Measurements from ENCODE around the gene DFFA. TPM values are rescaled to one million over a fixed set of nuclear protein-coding genes. Genes with fewer than 3 reads are reported as not detected.

Gene DFFA
- total and polyA plus RNA-seq, 4 experiments from 2014 or later, result 15.4 to 30.8 (median 23.8) TPM

GRCh38 chr1:10440794-10441193 is 31.5 kb downstream of the DFFA start:
- no peaks in the 10 kb centered on the region for H3K4me1 ChIP-seq (ENCODE audit: insufficient read depth, low read length)
- Mint-ChIP-seq H3K4me1 (no peaks in the 10 kb centered on the region), H3K27ac (no peak overlapping the region), H3K9me3 (no peaks in the 10 kb centered on the region), H3K4me3 (no peak overlapping the region), H3K36me3 (peaks cover 1 to 4% of the 10 kb centered on the region in 2 donors), H3K27me3 (no peaks in the 10 kb centered on the region)
- H3K27ac ChIP-seq (ENCODE audit: low read depth, low read length), result no peak overlapping the region
- H3K4me3 ChIP-seq (ENCODE audit: low read length in 2 of 2), result no peak overlapping the region
- peaks cover 5% of the 10 kb centered on the region for H3K36me3 ChIP-seq (ENCODE audit: insufficient read depth, low read length)
- ChIA-PET CTCF (ENCODE audit: partially characterized antibody) (no interaction called here), POLR2A (ENCODE audit: partially characterized antibody) (no interaction called here)
- H3K27me3 ChIP-seq (ENCODE audit: insufficient read depth, low read length), result no peaks in the 10 kb centered on the region
- intact Hi-C loops (cut with micrococcal nuclease), result no loop called here
- DNase-seq, result no peak
- H3K9me3 ChIP-seq (ENCODE audit: control insufficient read depth in 1 of 2, low read length in 2 of 2), result no peaks in the 10 kb centered on the region

DNA sequence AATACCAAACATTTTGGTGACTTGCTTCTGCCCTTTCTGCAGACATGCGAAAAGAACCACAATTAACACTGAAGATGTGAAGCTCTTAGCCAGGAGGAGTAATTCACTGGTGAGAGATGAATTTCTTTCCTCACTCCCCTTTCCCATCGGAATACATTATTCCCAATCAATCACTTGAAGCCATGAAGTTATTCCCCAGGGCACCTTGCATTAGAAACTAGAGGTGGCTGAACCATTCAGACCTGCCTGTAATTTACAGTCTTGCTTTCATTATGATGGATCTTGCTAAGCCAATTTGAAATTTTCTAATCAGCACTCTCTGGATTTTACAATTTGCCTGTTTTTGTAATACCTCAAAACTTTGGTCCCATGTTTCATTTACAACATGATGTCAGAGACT is 32.0 kb downstream of the DFFA start:
- ChIA-PET POLR2A (ENCODE audit: partially characterized antibody) (no interaction called here), CTCF (ENCODE audit: partially characterized antibody) (no interaction called here)
- no peak overlapping the region for H3K27ac Mint-ChIP-seq
- H3K9me3 Mint-ChIP-seq, result no peaks in the 10 kb centered on the region
- H3K27me3 Mint-ChIP-seq, result no peaks in the 10 kb centered on the region
- no peaks in the 10 kb centered on the region for H3K4me1 Mint-ChIP-seq
- peaks cover 1 to 4% of the 10 kb centered on the region in 2 donors for H3K36me3 Mint-ChIP-seq
- intact Hi-C loops (cut with micrococcal nuclease), result no loop called here
- no peak for DNase-seq
- no peaks in the 10 kb centered on the region for H3K27me3 ChIP-seq (ENCODE audit: insufficient read depth, low read length)
- no peak overlapping the region for H3K4me3 ChIP-seq (ENCODE audit: low read length in 2 of 2)
- no peaks in the 10 kb centered on the region for H3K9me3 ChIP-seq (ENCODE audit: control insufficient read depth in 1 of 2, low read length in 2 of 2)
- no peaks in the 10 kb centered on the region for H3K4me1 ChIP-seq (ENCODE audit: insufficient read depth, low read length)
- peaks cover 5% of the 10 kb centered on the region for H3K36me3 ChIP-seq (ENCODE audit: insufficient read depth, low read length)
- H3K4me3 Mint-ChIP-seq, result no peak overlapping the region
- H3K27ac ChIP-seq (ENCODE audit: low read depth, low read length), result no peak overlapping the region

GRCh38 chr1:10438677-10439163 is 33.6 kb downstream of the DFFA start:
- Mint-ChIP-seq H3K27me3 (no peaks in the 10 kb centered on the region), H3K27ac (peak overlapping the region in 1 of 7 donors; percentile 71), H3K4me1 (no peaks in the 10 kb centered on the region), H3K4me3 (no peak overlapping the region), H3K36me3 (peaks cover 0 to 1% of the 10 kb centered on the region in 2 donors), H3K9me3 (no peaks in the 10 kb centered on the region)
- H3K27me3 ChIP-seq (ENCODE audit: insufficient read depth, low read length), result no peaks in the 10 kb centered on the region
- no peak for DNase-seq
- no peak overlapping the region for H3K4me3 ChIP-seq (ENCODE audit: low read length in 2 of 2)
- no peaks in the 10 kb centered on the region for H3K4me1 ChIP-seq (ENCODE audit: insufficient read depth, low read length)
- intact Hi-C loops (cut with micrococcal nuclease), result no loop called here
- POLR2A ChIA-PET (ENCODE audit: partially characterized antibody), result no interaction called here
- no peak overlapping the region for H3K27ac ChIP-seq (ENCODE audit: low read depth, low read length)
- H3K9me3 ChIP-seq (ENCODE audit: control insufficient read depth in 1 of 2, low read length in 2 of 2), result no peaks in the 10 kb centered on the region
- peaks cover 5% of the 10 kb centered on the region for H3K36me3 ChIP-seq (ENCODE audit: insufficient read depth, low read length)
- CTCF ChIA-PET (ENCODE audit: partially characterized antibody), result no interaction called here

GRCh38 chr1:10437052-10437451 is 35.3 kb downstream of the DFFA start:
- intact Hi-C loops (cut with micrococcal nuclease), result no loop called here
- ChIA-PET CTCF (ENCODE audit: partially characterized antibody) (interaction anchor here (0.8 to 3.0 kb wide), 4 partner anchors 17 to 227 kb away, joined by 3 to 9 read pairs (median 4); no protein-coding TSS in a partner anchor), POLR2A (ENCODE audit: partially characterized antibody) (interaction anchor here (1.1 kb wide), 1 partner anchor 66 kb away, joined by 3 read pairs; no protein-coding TSS in a partner anchor)
- H3K9me3 ChIP-seq (ENCODE audit: control insufficient read depth in 1 of 2, low read length in 2 of 2), result no peaks in the 10 kb centered on the region
- H3K4me1 ChIP-seq (ENCODE audit: insufficient read depth, low read length), result no peaks in the 10 kb centered on the region
- peaks cover 5% of the 10 kb centered on the region for H3K36me3 ChIP-seq (ENCODE audit: insufficient read depth, low read length)
- DNase-seq, result no peak
- Mint-ChIP-seq H3K4me1 (peaks cover 0 to 4% (median 1%) of the 10 kb centered on the region in 4 donors), H3K27ac (peak overlapping the region in 1 of 7 donors; percentile 35), H3K4me3 (no peak overlapping the region), H3K27me3 (no peaks in the 10 kb centered on the region), H3K36me3 (peaks cover 0 to 1% of the 10 kb centered on the region in 2 donors), H3K9me3 (no peaks in the 10 kb centered on the region)
- no peaks in the 10 kb centered on the region for H3K27me3 ChIP-seq (ENCODE audit: insufficient read depth, low read length)
- H3K4me3 ChIP-seq (ENCODE audit: low read length in 2 of 2), result no peak overlapping the region
- H3K27ac ChIP-seq (ENCODE audit: low read depth, low read length), result no peak overlapping the region

GRCh38 chr1:10434590-10434989 is 37.7 kb downstream of the DFFA start:
- Histone ChIP-seq H3K9me3 (ENCODE audit: control insufficient read depth in 1 of 2, low read length in 2 of 2) (no peaks in the 10 kb centered on the region), H3K36me3 (ENCODE audit: insufficient read depth, low read length) (no peaks in the 10 kb centered on the region), H3K27me3 (ENCODE audit: insufficient read depth, low read length) (no peaks in the 10 kb centered on the region), H3K4me3 (ENCODE audit: low read length in 2 of 2) (no peak overlapping the region), H3K4me1 (ENCODE audit: insufficient read depth, low read length) (peaks cover 16% of the 10 kb centered on the region), H3K27ac (ENCODE audit: low read depth, low read length) (no peak overlapping the region)
- Mint-ChIP-seq H3K27ac (no peak overlapping the region), H3K9me3 (peaks cover 0 to 4% (median 0%) of the 10 kb centered on the region in 8 donors), H3K4me1 (peaks cover 10 to 23% (median 16%) of the 10 kb centered on the region in 4 donors), H3K27me3 (no peaks in the 10 kb centered on the region), H3K36me3 (peaks cover 0 to 5% of the 10 kb centered on the region in 2 donors), H3K4me3 (no peak overlapping the region)
- ChIA-PET POLR2A (ENCODE audit: partially characterized antibody) (no interaction called here), CTCF (ENCODE audit: partially characterized antibody) (interaction anchor here (3.0 kb wide), 1 partner anchor 60 kb away, joined by 9 read pairs; no protein-coding TSS in a partner anchor)
- no peak for DNase-seq
- intact Hi-C loops (cut with micrococcal nuclease), result loop anchor here (5.0 kb wide), 1 partner anchor 1208 kb away; no protein-coding TSS in a partner anchor

DNA sequence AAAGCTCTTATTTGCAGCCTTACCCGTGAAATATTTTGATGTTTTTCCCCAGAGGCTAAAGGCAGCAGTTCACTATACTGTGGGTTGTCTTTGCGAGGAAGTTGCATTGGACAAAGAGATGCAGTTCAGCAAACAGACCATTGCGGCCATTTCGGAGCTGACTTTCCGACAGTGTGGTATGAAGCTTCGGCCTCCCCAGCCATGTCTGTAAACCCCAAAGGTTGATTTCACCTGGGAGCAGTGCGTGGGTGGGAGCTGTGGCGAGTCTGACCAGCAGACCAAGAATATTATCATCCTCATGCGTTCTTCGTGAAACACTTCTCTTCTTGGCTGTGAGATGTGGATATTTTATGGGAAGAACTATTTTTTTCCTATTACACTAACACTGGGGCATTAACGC is 38.5 kb downstream of the DFFA start:
- no peak overlapping the region for H3K4me3 ChIP-seq (ENCODE audit: low read length in 2 of 2)
- H3K27ac Mint-ChIP-seq, result peak overlapping the region in 2 of 7 donors; percentile 35 to 47

DNA sequence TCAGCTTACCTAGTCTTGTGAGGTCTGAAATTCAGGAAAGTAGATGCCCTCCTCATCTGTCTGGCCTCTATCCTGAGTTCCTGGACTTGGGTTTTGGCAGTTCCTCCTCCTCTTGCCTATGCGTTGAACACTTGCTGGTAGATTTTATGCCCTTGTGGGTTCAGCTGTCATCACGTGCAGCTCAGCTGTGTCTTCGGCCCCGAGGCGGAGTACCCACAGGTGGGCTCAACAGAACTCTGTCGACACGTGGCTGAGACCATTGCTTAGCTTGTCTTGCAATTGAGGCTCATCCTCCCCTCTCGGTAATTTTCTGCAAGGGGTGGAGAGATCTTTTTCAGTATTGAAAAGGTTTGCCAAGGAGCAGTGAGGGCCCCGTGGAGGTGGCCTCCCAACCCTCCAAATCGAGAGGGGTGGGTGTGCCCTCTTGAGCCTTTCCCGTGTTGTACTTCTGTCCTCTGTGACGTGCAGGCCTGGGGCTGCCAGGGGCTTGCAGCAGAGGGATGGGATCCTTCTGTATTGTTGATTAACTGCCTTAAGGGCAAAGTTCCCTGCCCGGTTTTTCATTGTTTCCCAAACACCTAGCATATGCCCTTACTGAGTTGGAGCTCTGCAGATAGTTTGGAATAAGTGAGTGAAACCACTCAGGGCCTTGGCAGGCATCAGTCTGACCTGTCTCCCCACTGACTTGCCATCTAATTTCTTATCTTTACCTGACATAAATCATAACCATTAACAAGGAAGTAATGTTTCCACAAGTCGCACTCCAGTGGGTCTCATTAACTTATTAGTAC is 39.2 kb downstream of the DFFA start:
- peak overlapping the region in 2 of 7 donors; percentile 35 to 47 for H3K27ac Mint-ChIP-seq
- peak overlapping the region in 2 of 8 donors; percentile 10 to 28 for H3K4me3 Mint-ChIP-seq
- ChIA-PET POLR2A (ENCODE audit: partially characterized antibody) (no interaction called here), CTCF (ENCODE audit: partially characterized antibody) (interaction anchor here (0.6 kb wide), 1 partner anchor 280 kb away, joined by 3 read pairs; no protein-coding TSS in a partner anchor)
- no peaks in the 10 kb centered on the region for H3K27me3 ChIP-seq (ENCODE audit: insufficient read depth, low read length)
- H3K9me3 Mint-ChIP-seq, result peaks cover 0 to 4% (median 0%) of the 10 kb centered on the region in 8 donors
- no peak overlapping the region for H3K27ac ChIP-seq (ENCODE audit: low read depth, low read length)
- peaks cover 26% of the 10 kb centered on the region for H3K4me1 ChIP-seq (ENCODE audit: insufficient read depth, low read length)
- no peaks in the 10 kb centered on the region for H3K36me3 ChIP-seq (ENCODE audit: insufficient read depth, low read length)
- intact Hi-C loops (cut with micrococcal nuclease), result loop anchor here (5.0 kb wide), 1 partner anchor 1209 kb away; no protein-coding TSS in a partner anchor
- H3K36me3 Mint-ChIP-seq, result peaks cover 0 to 5% of the 10 kb centered on the region in 2 donors
- H3K9me3 ChIP-seq (ENCODE audit: control insufficient read depth in 1 of 2, low read length in 2 of 2), result no peaks in the 10 kb centered on the region
- no peaks in the 10 kb centered on the region for H3K27me3 Mint-ChIP-seq
- H3K4me3 ChIP-seq (ENCODE audit: low read length in 2 of 2), result no peak overlapping the region
- peaks cover 10 to 33% (median 17%) of the 10 kb centered on the region in 4 donors for H3K4me1 Mint-ChIP-seq
- no peak for DNase-seq

More for the DNA sequence above, 38.5 kb downstream of the DFFA start:
- H3K9me3 ChIP-seq (ENCODE audit: control insufficient read depth in 1 of 2, low read length in 2 of 2), result no peaks in the 10 kb centered on the region
- Mint-ChIP-seq H3K4me1 (peaks cover 10 to 28% (median 17%) of the 10 kb centered on the region in 4 donors), H3K9me3 (peaks cover 0 to 4% (median 0%) of the 10 kb centered on the region in 8 donors), H3K27me3 (no peaks in the 10 kb centered on the region), H3K4me3 (peak overlapping the region in 1 of 8 donors; percentile 25), H3K36me3 (peaks cover 0 to 5% of the 10 kb centered on the region in 2 donors)
- H3K36me3 ChIP-seq (ENCODE audit: insufficient read depth, low read length), result no peaks in the 10 kb centered on the region
- intact Hi-C loops (cut with micrococcal nuclease), result loop anchor here (5.0 kb wide), 1 partner anchor 1209 kb away; no protein-coding TSS in a partner anchor
- CTCF ChIA-PET (ENCODE audit: partially characterized antibody), result interaction anchor here (0.6 kb wide), 1 partner anchor 280 kb away, joined by 3 read pairs; no protein-coding TSS in a partner anchor
- no peak for DNase-seq
- no peak overlapping the region for H3K27ac ChIP-seq (ENCODE audit: low read depth, low read length)
- no peaks in the 10 kb centered on the region for H3K27me3 ChIP-seq (ENCODE audit: insufficient read depth, low read length)
- H3K4me1 ChIP-seq (ENCODE audit: insufficient read depth, low read length), result peaks cover 23% of the 10 kb centered on the region
- POLR2A ChIA-PET (ENCODE audit: partially characterized antibody), result no interaction called here
